ENCODE results near the gene KRTAP9-1. TPM values are rescaled to one million over a fixed set of nuclear protein-coding genes. Genes with fewer than 3 reads are reported as not detected.

Gene KRTAP9-1
- total and polyA plus RNA-seq, 9 donors = not detected

DNA sequence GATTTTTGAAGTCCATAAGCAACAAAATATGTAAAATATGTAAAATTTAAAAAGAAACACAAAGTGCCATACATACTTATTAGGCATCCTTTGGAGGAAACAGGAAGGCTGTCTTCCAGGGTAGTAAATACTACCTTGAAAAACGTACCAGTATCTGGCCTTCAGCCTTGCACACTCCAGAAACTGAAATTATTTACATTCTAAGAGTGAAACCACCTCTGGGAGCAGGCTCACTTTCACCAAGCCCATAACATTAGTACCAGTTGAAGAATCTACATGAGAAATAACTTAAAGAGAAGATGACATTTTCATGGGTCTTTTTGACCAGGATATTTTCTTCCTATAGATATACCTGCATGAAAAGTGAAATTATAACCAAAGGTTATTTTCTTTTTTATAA is 6.4 kb downstream of the KRTAP9-1 start:
- Histone ChIP-seq H3K9me3 (no peaks in the 10 kb centered on the region), H3K4me1 (ENCODE audit: insufficient read depth) (no peaks in the 10 kb centered on the region), H3K4me3 (no peak overlapping the region), H3K27ac (no peak overlapping the region), H3K27me3 (no peaks in the 10 kb centered on the region), H3K36me3 (no peaks in the 10 kb centered on the region)
- no peak for DNase-seq
- intact Hi-C loops (cut with DNase I) = no loop called here
- 0 to 11% (median 0%) methylated on average over 1 of the region's 1 CpG for WGBS, 3 donors
- no peak for TF ChIP-seq EP300 (IDR thresholded peaks at IDR 0.05)
- TF ChIP-seq, protein P1, sequence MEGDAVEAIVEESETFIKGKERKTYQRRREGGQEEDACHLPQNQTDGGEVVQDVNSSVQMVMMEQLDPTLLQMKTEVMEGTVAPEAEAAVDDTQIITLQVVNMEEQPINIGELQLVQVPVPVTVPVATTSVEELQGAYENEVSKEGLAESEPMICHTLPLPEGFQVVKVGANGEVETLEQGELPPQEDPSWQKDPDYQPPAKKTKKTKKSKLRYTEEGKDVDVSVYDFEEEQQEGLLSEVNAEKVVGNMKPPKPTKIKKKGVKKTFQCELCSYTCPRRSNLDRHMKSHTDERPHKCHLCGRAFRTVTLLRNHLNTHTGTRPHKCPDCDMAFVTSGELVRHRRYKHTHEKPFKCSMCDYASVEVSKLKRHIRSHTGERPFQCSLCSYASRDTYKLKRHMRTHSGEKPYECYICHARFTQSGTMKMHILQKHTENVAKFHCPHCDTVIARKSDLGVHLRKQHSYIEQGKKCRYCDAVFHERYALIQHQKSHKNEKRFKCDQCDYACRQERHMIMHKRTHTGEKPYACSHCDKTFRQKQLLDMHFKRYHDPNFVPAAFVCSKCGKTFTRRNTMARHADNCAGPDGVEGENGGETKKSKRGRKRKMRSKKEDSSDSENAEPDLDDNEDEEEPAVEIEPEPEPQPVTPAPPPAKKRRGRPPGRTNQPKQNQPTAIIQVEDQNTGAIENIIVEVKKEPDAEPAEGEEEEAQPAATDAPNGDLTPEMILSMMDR (IDR thresholded peaks at IDR 0.05) = no peak
- no peak for TF ChIP-seq POLR2A (IDR thresholded peaks at IDR 0.05)

DNA sequence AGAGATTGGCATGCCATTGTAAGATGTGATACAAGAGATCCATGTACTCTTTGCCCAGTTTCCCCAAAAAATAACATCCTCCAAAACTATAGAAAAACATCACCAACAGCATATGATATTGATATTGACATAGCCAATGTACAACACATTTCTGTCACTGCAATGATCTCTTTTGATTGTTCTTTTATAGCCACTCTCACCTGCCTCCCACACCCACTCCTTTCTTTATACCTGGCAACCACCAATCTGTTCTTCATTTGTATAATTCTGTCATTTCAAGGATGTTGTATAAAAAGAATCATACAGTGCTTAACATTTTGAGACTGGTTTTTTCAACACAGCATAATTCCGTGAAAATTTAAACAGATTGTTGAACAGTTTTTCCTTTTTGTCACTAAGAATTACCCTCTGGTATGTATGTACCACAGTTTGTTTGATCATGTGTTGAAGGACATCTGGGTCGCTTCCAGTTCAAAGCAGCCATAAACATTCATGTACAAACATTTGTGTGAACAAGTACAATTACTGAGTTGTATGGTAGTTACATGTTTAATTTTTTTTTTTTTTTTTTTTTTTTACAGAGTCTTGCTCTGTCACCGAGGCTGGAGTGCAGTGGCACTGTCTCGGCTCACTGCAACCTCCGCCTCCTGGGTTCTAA is 9.9 kb downstream of the KRTAP9-1 start:
- TF ChIP-seq POLR2A (IDR thresholded peaks at IDR 0.05) (no peak), EP300 (IDR thresholded peaks at IDR 0.05) (no peak)
- TF ChIP-seq, protein P1 (IDR thresholded peaks at IDR 0.05) = no peak
- no peaks in the 10 kb centered on the region for H3K36me3 ChIP-seq
- no peaks in the 10 kb centered on the region for H3K4me1 ChIP-seq (ENCODE audit: insufficient read depth)
- 71 to 83% (median 78%) methylated on average over 5 of the region's 5 CpGs for WGBS, 3 donors
- H3K27me3 ChIP-seq = no peaks in the 10 kb centered on the region
- intact Hi-C loops (cut with DNase I) = no loop called here
- no peak overlapping the region for H3K27ac ChIP-seq
- no peak overlapping the region for H3K4me3 ChIP-seq
- DNase-seq = no peak
- H3K9me3 ChIP-seq = no peaks in the 10 kb centered on the region

DNA sequence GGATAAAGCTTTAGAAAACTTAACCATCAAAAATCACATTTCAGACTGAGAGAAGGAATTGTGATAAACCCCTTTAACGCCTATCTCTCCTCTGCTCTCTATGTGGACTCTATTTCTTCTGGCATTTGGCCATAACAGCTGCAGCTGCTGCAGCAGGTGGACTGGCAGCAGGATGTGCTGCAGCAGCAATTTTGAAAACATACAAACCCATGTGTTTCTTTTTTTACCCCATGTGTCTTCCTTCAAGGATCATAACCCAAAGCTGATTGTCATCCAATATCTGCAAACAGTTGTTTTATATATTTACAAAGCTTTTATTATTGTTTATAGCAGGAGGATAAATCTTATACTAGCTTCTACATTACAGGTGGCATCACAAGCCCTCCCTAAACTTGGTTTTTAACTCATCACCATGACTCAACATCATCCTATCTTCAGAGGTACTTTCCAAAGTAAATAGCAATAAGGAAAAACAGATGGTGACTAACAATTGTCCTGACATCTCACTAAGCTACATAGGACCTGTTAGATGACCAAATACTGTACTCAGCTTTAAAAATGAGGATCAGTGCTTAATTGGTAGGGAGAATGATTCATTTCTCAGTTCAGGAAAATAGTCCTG is 22.3 kb downstream of the KRTAP9-1 start:
- Histone ChIP-seq H3K36me3 (no peaks in the 10 kb centered on the region), H3K27me3 (no peaks in the 10 kb centered on the region), H3K4me3 (no peak overlapping the region), H3K9me3 (no peaks in the 10 kb centered on the region), H3K4me1 (ENCODE audit: insufficient read depth) (no peaks in the 10 kb centered on the region), H3K27ac (no peak overlapping the region)
- intact Hi-C loops (cut with DNase I) = no loop called here
- DNase-seq = no peak
- TF ChIP-seq EP300 (IDR thresholded peaks at IDR 0.05) (no peak), POLR2A (IDR thresholded peaks at IDR 0.05) (no peak)
- TF ChIP-seq, protein P1 (IDR thresholded peaks at IDR 0.05) = no peak
- 2 to 14% (median 4%) methylated on average over 1 of the region's 1 CpG for WGBS, 3 donors

DNA sequence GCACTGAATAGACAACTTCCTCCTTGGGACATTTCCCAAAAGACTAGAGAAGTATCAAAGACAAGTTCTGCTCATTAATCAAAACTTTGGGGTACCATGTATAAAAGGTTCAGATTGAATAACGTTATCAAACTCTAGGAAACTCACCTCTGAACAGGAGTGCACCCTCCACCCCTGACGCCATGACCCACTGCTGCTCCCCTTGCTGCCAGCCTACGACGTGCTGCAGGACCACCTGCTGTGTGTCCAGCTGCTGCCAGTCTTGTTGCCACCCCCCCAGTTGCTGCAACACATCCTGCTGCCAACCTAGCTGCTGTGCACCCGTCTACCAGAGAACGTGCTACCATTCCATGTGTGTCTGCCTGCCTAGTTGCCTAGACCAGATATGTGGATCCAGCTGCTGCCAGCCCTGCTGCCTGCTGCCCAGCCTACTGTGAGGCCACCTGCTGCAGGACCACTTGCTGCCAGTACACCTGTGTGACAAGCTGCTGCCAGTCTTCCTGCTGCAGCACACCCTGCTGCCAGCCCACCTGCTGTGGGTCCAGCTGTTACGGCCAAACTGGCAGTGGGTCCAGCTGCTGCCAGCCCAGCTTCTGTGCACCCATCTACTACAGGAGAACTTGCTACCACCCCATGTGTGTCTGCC is 23.0 kb downstream of the KRTAP9-1 start:
- no peak for TF ChIP-seq EP300 (IDR thresholded peaks at IDR 0.05)
- TF ChIP-seq, protein P1 (IDR thresholded peaks at IDR 0.05) = no peak
- no peak for TF ChIP-seq POLR2A (IDR thresholded peaks at IDR 0.05)
- no peaks in the 10 kb centered on the region for H3K4me1 ChIP-seq (ENCODE audit: insufficient read depth)
- H3K27ac ChIP-seq = no peak overlapping the region
- no peaks in the 10 kb centered on the region for H3K9me3 ChIP-seq
- WGBS, 3 donors = 56 to 73% (median 63%) methylated on average over 7 of the region's 7 CpGs
- H3K4me3 ChIP-seq = no peak overlapping the region
- H3K36me3 ChIP-seq = no peaks in the 10 kb centered on the region
- DNase-seq = no peak
- intact Hi-C loops (cut with DNase I) = no loop called here
- no peaks in the 10 kb centered on the region for H3K27me3 ChIP-seq
